AG09319 (cell line): ENCODE data around the gene LGR5.

ENCODE experiments used
- DNase-seq: peaks from one replicate; pipeline ENCODE4 v3.0.0-alpha.2; 2010; ENCODE audit warnings: low read depth; ENCODE audit errors: extremely low read depth
- CTCF ChIP-seq: IDR thresholded peaks from 2 replicates; pipeline ENCODE4 v1.5.1; 2011; ENCODE audit warnings: low read depth, mild to moderate bottlenecking, inconsistent platforms, low read length, moderate library complexity

The LGR5 gene

GRCh38 chr12:71503579-71504391 lies 64.2 kb downstream of the LGR5 start:
- TF ChIP-seq CTCF, result no peak
- no peak for DNase-seq

GRCh38 chr12:71504476-71504875 lies 64.9 kb downstream of the LGR5 start:
- no peak for DNase-seq
- no peak for TF ChIP-seq CTCF

GRCh38 chr12:71509705-71510104 lies 70.1 kb downstream of the LGR5 start:
- no peak for TF ChIP-seq CTCF

GRCh38 chr12:71517145-71517846 lies 77.7 kb downstream of the LGR5 start:
- no peak for TF ChIP-seq CTCF
- DNase-seq, result no peak

More at GRCh38 chr12:71509705-71510104, 70.1 kb downstream of the LGR5 start:
- no peak for DNase-seq

- DNase-seq, result no peak
- no peak for TF ChIP-seq CTCF
Measured at GRCh38 chr12:71521125-71521524, 81.5 kb downstream of the LGR5 start.

- TF ChIP-seq CTCF, result no peak
- DNase-seq, result no peak
Measured at GRCh38 chr12:71524626-71525025, 85.0 kb downstream of the LGR5 start.

GRCh38 chr12:71533703-71534102 lies 94.1 kb downstream of the LGR5 start:
- no peak for DNase-seq
- TF ChIP-seq CTCF, result no peak
